HG03060 (cell line): Measurements from ENCODE around the gene CGB5.
"Not testable (repeated sequence)": the region's sequence is repeated elsewhere in the genome, so short reads cannot be mapped to it uniquely, and the experiment has no call there.

ENCODE experiments used
- ATAC-seq: cut with Tn5 transposase; IDR thresholded peaks from one replicate; pipeline ENCODE4 v1.9.1; 2021; ENCODE audit warnings: low read depth, moderate number of reproducible peaks; ENCODE audit not compliant: unreplicated experiment

The CGB5 gene

DNA sequence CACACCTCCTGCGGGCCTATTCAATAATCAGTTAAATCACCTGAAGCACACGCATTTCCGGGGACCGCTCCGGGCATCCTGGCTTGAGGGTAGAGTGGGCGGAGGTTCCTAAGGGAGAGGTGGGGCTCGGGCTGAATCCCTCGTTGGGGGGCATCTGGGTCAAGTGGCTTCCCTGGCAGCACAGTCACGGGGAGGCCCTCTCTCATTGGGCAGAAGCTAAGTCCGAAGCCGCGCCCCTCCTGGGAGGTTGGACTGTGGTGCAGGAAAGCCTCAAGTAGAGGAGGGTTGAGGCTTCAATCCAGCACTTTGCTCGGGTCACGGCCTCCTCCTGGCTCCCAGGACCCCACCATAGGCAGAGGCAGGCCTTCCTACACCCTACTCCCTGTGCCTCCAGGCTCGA lies at the start of gene CGB5:
Gene CGB5 (plus strand): TSS at position 301 of the 400 bp plus-strand sequence. CDS start 362 bp downstream, outside the sequence.
- ATAC-seq, result not testable (repeated sequence)

DNA sequence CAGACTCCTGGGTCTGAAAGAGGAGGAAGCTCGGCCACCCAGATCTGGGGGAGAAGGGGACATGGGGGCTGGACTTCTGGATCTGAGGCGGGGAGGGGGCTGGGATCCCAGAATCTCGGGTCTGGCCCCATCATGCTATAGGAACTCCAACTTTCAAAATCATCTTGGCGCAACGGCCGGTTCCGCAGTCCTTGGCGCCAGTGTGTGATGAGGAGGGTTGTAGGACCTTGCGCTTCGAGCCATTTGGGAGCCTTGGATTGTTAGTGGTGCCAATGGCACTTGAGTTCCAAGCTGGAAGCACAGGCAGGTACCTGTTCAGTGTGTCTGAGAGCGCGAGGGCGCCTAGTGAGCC lies 49.6 kb upstream of the CGB5 start:
- no peak for ATAC-seq

DNA sequence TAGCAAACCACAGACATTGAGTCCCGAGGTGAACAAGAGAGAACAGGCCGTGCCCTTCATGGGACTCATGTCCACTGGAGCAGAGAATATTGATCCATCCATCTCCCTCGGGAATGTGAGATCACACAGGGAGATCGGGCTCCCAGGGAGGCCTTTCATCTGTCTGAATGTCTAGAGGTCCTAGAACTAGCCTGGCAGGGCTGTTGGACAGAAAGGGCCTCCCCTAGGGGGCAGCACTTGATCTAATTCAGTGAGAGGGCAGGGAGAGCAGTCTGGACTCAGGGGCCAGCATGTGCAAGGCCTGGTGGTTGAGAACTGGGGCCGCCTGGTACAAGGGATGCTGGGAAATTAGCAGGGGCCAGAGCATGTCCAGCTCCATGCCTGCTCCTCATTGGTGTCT lies 45.7 kb upstream of the CGB5 start:
- ATAC-seq, result no peak

DNA sequence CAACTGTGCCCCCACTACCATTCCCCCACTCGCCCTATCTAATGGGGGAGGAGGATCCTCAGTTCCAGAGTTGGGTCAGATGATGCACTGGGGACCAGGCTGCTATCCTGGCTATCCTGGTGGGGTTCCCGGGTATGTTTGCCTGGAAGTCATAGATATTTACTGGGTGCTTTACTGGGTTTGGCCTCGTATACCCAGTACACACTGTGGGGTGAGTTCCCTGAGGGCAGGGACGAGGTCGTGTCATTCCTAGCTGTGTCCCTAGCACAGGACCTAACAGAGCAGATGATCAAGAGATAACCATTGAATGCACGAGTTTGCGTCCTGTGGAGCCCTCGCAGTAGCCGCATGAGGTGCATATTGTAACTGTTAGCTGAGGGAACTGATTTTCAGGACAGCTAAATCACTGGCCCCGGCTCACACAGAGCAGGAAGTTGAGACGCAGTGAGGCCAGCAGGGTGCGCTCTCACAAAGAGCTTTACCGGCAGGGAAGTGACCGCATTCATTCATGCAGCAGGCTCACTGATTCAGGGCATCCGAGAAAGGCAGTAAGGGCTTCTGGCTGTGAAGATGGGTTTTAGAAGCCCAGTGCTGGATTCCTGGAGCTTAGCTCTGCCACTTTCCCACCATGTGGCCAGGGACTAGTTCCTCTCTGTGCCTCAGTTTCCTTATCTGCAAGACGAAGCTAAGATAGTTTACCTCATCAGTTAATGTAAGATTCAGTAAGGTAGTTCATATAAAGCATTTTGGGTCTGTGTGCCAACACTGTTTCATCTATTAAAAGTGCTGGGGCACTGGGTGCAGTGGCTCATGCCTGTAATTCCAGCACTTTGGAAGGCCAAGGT lies 43.9 kb upstream of the CGB5 start:
- no peak for ATAC-seq

DNA sequence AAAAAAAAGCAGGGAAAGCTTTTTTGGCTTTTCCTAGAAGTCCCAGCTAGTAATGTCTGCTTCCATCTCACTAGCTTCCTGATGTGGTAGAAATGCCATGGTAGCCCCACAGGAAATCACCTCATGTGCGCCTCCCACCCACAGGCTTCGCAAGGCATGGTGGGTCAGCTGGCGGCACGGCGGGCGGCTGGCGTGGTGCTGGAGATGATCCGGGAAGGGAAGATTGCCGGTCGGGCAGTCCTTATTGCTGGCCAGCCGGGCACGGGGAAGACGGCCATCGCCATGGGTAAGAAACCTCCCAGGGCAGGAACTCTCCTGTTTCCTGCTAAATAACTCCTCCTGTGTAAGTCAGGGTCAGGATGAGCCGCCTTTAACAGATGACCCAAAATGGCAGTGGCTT lies 39.5 kb upstream of the CGB5 start:
- no peak for ATAC-seq

DNA sequence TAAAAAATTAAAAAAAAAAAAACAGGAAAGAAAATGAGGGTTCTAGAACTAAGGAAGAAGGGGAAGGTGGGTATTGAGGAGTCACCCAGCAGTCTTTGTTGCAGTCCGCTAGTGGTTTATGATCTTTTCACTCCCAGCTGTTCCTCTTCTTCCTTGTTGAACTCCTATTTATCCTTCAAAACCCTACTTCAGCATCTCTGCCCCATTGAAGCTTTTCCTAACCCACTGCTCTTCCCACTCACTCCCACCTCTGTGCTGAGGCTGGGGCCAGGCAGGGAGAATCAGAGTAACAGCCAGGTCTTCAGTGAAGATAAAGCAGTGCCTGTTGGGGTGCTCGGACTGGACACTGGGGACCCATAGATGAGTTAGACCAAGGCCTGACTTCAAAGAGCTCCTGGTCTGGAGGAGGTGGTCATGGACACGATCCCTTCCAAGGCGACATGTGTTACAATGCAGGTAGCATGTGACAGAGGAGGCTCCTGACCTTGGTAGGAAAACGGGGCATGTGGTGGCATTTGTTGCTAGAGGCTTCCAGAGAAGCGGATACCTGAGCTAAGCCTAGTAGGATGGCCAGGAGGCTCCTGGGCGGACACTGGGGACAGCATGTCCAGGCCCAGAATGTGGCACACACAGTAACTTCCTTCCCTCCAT lies 38.6 kb upstream of the CGB5 start:
- ATAC-seq, result no peak

DNA sequence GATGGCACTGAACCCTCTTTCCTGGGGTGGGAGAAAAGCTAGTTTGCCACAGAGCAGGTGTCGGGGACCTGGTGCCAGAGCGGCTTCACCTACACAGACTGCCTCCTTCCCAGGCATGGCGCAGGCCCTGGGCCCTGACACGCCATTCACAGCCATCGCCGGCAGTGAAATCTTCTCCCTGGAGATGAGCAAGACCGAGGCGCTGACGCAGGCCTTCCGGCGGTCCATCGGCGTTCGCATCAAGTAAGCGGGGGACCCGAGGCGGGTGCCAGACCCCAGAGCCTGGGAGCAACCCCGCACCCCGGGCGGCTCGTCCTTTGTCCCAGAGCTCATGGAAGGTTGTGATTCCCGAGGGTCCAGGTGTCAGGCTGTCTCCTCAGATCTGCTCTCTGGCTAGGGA lies 36.7 kb upstream of the CGB5 start:
- no peak for ATAC-seq

DNA sequence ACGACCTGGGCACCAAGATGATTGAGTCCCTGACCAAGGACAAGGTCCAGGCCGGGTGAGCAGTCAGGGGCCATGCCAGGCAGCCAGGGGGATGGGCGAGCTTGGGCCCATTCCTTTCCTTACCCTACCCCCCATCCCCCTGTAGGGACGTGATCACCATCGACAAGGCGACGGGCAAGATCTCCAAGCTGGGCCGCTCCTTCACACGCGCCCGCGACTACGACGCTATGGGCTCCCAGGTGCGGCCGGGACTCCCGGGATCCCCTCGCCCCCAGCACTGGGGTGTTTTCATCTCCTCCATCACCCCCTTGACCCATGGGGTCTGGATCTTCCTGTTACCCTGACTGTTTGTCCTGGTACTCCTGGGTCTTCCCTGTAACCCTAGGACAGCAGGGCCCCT lies 33.8 kb upstream of the CGB5 start:
- no peak for ATAC-seq

DNA sequence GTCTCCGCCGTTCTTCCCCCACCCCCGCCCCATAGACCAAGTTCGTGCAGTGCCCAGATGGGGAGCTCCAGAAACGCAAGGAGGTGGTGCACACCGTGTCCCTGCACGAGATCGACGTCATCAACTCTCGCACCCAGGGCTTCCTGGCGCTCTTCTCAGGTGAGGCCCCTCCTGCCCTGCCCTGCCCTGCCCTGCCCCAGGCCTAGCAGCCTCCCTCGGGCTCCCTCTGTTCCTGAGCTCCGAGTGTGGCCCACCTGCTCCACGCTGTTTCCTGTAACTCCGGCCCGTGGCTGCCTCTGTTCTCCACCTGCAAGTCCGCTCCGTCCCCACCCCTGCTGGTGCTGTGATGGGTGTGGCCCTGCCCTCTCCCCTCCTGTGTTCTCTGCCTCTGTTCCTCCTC lies 33.2 kb upstream of the CGB5 start:
- ATAC-seq, result no peak

DNA sequence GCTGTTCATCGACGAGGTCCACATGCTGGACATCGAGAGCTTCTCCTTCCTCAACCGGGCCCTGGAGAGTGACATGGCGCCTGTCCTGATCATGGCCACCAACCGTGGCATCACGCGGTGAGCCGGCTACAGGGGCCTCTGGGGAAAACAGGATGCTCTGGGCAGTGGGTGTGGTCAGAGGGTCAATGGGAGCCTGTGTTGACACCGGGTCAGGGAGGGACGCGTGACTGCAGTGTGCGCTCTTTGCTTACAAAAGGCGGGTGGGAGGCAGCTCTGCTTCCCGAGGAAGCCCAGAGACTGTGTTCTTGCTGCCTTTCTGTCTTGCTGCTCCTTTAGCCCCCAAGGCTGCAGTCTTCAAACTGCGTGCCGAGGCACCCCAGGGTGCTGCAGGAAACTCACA lies 32.5 kb upstream of the CGB5 start:
- ATAC-seq, result no peak

DNA sequence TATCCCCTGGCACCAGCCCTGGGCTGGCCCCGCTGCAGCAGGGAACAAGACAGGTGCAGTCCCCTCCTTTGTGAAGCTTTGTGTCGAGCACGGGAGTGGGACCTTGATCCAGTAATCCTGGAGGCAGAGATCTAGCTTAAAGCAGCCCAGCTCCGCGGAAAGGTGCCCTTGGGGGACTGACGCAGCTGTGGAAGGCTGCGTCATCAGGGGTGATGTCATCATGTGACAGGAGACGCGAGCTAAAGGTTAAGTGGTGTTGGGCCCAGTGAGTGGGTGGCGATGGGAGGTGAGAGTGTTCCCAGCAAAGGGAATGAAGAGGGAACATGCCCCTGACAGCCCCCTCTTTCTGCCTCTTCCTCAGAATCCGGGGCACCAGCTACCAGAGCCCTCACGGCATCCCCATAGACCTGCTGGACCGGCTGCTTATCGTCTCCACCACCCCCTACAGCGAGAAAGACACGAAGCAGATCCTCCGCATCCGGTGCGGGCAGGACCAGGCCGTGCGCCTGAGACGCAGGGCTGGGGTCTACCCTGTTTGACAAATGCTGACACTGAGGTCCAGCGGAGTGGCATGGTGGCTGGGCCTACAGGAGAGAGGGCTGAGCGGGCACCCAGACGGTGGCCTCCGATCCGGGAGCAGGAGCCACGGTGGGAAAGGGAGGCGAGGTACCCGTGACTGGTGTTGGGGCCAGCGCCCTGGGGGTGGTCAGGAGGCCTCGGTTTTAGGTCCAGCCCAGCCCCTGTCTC lies 29.4 kb upstream of the CGB5 start:
- no peak for ATAC-seq

DNA sequence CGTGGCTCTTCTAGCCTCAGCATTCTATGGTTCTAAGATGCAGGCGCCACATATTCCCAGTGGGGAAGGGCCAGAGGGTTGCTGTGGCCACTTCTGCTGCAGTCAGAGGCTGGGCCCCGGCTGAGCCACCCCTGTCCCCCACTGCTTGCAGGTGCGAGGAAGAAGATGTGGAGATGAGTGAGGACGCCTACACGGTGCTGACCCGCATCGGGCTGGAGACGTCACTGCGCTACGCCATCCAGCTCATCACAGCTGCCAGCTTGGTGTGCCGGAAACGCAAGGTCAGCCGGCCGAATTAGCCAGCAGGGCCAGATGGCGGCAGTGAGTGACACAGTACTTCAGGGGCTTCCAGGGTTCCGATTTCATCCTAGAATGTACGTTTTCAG lies 28.8 kb upstream of the CGB5 start:
- ATAC-seq, result no peak

DNA sequence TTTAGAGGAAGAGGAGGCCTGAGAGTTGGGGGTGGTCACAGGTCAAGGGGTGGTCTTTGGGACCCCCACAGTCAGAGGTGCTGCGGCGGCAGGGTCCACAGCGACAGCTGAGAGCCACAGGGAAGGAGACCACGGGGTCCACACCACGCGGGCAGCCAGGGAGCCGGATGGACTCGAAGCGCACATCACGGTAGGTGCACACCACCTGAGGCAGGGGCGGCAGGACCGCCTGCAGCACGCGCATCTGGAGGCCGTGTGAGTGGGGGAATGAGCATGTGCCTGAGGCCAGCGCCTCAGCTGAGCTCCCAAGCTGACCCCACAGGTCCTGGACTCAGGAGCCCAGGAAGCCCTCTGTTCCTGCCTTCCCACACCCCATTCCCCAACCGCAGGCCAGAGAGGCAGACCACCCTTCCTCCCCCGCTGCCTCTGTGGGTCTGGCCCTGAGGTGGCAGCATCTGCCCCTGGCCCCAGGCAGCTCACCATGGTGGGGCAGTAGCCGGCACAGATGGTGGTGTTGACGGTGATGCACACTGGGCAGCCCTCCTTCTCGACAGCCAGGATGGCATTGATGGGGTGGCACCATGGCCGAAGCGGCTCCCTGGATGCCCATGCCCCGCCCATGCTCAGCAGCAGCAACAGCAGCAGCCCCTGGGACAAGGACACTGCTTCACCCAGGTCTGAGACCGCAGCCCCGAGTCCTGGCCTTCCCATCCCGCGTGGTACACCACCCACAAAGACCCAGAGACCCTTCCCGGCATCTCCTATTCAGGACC lies 27.4 kb upstream of the CGB5 start:
- ATAC-seq, result no peak

DNA sequence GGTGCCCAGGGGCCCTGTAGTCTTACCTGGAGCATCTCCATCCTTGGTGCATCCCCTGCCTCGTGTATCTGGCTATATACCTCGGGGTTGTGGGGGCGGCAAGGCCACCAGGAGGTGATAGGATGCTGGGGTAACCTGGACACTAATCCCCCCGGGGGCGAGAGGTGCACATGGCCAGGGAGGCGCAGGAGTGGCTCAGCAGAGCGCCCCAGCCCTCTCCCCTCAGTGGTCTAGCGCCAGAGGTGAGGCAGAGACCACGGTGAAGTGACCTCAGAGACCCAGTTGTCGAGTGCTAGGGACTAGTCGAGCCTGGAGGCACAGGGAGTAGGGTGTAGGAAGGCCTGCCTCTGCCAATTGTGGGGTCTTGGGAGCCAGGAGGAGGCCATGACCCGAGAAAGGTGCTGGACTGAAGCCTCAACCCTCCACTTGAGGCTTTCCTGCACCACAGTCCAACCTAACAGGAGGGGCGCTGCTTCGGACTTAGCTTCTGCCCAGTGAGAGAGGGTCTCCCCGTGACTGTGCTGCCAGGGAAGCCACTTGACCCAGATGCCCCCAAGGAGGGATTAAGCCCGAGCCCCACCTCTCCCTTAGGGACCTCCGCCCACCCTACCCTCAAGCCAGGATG lies 26.5 kb upstream of the CGB5 start, which contains the start of gene LHB:
Gene LHB (minus strand): TSS at position 51 of the 625 bp plus-strand sequence. CDS start 10 bp downstream, at position 41.
- ATAC-seq, result no peak

DNA sequence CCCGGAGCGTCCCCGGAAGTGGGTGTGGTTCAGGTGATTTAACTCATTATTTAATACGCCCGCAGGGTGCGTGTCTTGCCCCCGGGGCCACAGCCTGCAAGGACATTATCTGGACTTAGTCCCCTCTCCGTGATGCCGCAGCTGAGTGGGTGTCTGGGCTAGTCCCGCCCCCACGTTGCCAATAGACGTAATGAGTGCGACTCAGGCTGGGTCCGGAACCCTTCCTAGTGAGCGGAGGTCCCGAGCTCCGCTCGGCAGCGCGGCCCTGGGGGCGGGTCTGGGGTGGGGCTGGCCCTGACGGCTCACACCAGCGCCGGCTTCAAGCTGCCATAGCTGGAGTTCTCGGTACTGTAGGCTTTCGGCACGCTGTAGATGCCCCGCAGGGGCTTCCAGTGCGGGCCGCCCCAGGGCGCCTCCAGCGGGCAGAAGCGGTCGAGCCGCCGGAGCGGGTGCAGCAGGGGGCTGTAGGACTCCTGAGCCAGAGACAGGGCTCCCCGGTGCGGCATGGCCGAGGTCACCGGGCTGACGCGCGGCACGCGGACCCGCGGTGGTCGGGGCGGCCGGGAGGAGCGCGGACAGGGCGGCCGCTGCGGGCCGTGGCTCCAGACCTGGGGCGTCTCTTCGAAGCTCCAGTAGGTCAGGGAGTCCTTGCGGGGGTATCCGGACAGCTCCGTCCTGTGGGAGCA lies 25.8 kb upstream of the CGB5 start:
- no peak for ATAC-seq

DNA sequence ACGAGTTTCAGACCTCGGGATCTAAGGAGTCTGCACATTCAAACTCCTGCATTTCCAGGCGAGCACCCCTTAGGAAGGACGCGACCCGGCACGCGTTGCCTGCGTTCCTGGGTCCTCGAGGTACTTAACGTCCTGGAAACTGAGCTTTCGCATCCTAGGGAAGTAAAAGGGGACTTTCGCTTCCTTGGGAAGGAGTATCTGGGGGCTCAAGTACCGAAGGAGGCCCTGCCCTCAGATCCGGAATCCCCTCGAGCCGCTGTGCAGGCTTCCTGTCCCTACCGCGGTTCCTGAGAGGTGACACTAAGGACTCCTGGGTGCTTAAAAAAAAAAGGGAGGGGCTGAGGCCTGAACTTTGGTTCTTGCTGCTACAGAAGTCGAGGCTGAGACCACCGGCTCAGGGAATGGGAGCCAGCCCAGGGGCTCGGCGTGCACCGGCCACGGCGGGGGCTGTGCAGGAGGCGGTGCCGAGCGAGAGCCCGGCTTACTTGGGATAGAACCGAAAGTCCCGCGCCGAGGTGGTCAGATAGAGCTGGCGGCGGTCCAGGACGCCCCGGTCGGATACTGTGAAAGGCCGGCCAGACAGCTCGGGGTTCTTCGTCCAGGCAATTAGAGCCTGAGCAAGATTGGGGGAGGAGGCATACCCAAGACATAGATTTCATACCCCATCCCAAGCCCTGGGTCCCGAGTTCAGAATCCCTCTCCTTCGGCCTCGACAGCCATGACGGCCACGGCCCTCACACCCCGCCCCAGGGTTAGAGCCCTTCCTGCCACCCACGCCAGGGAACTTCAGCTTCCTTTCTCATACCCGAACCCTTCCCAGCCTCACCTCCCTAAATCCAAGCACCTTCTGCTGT lies 25.0 kb upstream of the CGB5 start:
- not testable (repeated sequence) for ATAC-seq

DNA sequence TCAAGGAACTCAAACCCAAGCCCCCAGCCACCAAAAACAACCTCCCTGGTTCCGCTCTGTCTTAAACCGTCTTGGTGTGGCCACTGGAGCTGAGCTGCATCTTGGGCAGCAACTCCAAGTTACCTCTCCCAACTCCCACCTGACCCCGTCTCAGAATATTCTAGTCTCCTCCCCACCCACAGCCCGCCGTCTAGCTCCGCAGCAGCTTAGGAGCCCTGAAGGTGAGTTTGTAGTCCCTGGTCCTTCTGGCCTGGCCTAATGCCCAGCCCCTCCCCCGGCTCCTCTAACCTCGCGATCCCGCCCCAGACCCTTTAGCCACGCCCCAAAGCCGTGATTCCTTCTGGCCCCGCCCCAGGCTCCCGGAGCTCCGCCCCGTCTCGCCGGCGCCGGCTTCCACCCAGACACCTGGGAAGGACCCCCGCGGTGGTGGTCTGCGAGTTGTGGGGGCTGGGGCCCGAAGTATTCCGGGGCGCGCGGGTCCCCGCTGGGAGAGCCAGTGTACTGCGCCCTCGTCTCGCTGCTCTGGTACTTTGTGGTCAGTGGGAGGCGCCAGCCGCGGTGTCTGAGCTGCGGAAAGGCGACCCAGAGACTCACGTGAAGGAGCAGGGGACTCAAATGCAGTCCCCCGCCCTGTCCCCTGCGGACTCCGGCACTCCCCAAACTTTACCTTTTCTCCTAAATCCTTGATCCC lies 24.3 kb upstream of the CGB5 start:
- no peak for ATAC-seq

DNA sequence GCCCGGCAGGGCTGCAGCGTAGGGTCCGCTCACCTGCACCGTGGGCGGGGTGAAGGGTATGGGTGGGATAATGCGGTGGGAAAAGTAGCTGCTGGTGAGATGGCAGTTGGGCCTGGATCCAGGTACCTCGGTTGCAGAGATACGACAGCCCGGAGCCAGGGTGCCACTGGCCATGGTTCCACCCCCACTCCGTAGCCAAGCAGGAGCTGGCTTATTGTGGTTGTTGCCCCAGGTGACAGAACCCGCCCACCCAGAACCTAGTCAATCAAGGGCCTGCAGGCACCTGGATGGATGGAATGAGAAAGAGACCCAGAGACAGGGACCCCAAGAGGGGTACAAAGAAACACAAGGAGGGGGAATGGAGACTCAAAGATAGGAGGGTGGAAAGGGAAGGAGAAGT lies 23.3 kb upstream of the CGB5 start:
- ATAC-seq, result no peak
